Kidney tubule cell (primary cell): ENCODE measurements around the gene HARS2.
"Not testable (repeated sequence)": the region's sequence is repeated elsewhere in the genome, so short reads cannot be mapped to it uniquely, and the experiment has no call there.

Experiments
- DNase-seq: peaks from one replicate; pipeline ENCODE4 v3.0.0-alpha.2; 2018; ENCODE audit warnings: low spot score

The HARS2 gene, protein sequence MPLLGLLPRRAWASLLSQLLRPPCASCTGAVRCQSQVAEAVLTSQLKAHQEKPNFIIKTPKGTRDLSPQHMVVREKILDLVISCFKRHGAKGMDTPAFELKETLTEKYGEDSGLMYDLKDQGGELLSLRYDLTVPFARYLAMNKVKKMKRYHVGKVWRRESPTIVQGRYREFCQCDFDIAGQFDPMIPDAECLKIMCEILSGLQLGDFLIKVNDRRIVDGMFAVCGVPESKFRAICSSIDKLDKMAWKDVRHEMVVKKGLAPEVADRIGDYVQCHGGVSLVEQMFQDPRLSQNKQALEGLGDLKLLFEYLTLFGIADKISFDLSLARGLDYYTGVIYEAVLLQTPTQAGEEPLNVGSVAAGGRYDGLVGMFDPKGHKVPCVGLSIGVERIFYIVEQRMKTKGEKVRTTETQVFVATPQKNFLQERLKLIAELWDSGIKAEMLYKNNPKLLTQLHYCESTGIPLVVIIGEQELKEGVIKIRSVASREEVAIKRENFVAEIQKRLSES

DNA sequence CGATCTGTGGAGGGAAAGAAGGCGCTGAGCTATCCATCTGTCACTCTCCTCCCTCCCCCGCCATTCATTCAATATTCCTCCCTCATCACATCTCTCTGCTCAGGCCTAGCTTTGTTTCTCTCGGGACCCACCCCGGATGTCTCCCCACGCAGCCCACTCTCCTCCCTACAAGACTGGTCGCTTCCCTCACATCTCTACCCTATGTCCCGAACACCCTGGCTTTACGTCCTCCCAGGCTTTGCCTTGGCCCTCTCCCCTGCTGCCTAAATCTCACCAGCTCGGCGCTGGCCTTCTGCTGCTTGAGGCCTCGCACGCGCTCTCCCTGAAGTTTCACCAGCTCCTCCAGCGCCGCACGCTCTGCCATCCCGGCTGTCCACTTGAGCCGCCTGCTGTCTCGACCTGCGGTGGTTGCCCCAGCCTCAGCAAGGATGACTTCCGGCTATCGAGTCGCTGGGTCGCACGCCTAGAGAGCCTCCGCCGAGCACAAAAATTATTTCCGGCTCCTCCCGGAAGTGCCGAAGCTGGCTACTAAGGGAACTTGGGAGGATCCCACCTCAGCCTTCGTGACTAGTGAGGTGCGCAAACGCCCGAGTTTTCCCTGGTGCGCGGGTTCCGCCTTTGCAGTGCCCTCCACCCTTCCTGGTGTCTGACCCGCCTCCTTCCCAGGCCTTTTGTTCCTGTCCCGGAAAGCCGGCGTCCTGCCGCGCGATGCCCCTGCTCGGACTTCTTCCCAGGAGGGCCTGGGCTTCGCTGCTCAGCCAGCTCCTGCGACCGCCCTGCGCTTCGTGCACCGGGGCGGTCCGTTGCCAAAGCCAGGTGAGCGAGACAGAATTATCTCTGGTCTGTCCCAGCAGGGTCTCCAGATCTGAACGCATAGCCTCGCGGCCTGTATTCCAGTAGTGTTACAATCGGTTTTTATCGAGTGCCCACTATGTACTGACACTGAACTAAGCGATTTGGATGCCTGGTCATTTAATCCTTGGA is at the start of gene HARS2, which contains the start of gene HARS1:
HARS2 (plus strand) TSS at position 515 of the 984 bp plus-strand sequence; CDS start at position 709, 194 bp downstream.
HARS1 (minus strand) TSS at position 430 of the 984 bp plus-strand sequence; CDS start at position 364, 66 bp downstream.
- peak; percentile 99 for DNase-seq

DNA sequence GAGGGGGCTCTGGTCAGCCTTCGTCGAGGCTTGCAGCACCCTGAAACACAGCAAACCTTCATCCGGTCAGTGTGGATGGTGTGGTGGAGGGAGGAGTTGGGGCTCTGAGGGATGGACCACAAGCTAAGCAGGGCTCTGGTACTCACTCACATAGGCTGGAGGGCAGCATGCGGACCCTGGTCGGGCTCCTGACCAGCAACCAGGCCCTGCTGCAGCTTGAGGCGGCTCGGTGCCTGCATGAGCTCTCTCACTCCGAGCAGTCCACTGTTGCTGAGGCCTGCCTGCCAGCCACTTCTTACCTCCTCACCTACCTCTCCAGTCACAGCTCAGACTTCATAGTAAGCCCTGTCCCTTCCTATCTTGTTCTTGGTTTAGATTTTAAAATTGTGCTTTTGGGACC is 49.5 kb upstream of the HARS2 start:
- DNase-seq: no peak

DNA sequence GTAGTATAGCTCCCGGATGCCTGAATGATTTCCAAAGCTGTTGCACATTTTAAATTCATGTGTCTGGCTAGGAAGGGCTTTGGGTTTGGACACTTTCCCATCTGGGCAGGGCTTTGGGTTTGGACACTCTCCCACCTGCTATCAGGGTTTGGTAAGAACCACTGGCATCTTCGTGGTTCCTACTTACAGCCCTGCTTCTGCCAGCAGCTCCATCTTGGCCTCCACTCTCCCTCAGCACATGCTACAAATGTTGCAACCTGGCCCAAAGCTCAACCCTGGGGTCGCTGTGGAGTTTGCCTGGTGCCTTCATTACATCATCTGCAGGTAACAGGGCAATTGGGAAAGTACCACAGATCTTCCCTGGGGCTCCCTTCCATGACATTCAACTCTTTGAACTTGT is 48.5 kb upstream of the HARS2 start:
- DNase-seq: no peak

DNA sequence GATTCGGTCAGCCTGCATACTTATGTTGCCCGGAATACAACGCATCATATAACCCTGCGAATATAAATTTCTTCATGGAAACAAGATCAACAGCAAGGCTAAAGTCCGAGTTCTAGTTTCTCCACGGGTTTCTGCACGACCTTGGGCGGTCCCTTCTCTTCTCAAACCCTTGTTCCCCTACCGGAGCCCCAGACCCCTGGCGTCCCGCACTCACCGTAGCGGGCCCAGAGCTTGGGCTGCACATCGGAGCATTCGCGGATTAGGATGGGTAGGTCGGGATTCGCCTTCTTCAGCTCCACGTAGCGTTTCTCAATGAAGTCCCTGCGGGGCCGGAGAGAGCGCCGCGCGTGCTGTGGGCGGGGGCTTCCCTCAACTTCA is 44.2 kb upstream of the HARS2 start:
- no peak for DNase-seq

DNA sequence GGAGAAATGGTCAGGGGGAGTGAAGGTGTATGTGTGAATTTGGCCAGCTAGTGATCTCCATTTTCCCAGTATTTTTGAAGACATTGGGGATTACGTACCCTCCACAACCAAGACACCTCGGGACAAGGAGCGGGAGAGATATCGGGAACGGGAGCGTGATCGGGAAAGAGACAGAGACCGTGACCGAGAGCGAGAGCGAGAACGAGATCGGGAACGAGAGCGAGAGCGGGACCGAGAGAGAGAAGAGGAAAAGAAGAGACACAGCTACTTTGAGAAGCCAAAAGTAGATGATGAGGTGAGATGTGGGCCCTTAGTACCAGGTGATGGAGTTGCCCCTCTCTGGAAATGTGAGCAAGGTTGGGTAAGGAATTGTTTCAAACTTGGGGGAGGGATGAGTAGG is 32.4 kb upstream of the HARS2 start:
- DNase-seq: no peak

DNA sequence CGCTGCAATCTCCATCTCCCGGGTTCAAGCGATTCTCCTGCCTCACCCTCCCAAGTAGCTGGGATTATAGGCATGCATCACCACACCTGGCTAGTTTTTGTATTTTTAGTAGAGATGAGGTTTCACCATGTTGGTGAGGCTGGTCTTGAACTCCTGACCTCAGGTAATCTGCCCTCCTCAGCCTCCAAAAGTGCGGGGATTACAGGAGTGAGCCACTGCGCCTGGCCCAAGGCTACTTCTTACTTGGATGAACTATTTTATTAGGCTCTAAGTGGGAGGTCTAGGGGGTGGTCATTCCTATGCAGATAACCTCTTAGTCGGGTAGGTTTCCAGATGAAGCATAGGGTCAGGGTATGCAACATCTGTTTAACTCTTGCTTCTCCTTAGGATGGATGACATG is 30.9 kb upstream of the HARS2 start:
- DNase-seq: not testable (repeated sequence)

DNA sequence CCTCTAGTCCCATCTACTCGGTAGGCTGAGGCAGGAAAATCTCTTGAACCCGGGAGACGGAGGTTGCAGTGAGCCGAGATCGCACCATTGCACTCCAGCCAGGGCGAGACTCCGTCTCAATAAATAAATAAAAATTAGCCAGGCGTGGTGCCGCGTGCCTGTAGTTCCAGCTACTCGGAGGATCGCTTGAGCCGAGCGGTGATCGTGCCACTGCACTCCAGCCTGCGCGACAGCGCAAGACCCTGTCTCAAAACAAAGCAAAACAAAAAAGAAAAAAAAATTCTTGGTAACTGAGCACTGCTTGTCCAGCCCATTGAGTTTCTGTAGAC is 27.3 kb upstream of the HARS2 start:
- DNase-seq: no peak

DNA sequence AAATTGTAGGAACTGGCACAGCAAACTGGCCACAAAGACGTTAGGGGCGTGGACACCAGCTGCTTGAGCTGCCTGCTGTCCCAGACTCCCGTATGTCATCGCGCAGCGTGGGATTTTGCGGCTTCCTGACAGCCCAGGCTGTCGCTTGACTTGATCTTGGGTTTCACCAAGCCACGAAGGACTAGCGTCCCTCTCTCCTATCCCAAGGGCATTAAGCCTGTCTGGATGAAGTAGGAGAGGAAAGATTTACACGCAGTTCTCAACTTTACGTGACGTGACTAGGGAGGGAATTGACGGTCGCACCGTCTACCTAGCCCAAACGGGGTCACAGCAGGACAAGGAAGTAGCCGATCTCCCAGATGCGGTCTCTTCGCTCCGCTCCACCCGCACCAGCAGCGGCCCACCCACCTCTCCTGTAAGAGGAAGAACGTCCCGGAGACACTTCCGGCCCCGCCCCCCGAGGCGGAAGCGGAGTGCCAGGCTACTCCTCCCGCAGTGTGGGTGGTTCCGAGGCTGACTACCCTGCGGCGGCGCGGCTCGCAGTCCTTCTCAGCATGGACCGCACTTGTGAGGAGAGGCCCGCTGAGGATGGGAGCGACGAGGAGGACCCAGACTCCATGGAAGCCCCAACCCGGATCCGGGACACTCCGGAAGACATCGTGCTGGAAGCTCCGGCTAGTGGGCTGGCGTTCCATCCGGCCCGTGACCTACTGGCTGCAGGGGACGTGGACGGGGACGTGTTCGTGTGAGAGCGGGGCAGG is 26.7 kb upstream of the HARS2 start, which contains the start of gene WDR55:
WDR55 (plus strand) TSS at position 546 of the 761 bp plus-strand sequence; CDS start at position 555, 9 bp downstream.
- DNase-seq: peak; percentile 96

DNA sequence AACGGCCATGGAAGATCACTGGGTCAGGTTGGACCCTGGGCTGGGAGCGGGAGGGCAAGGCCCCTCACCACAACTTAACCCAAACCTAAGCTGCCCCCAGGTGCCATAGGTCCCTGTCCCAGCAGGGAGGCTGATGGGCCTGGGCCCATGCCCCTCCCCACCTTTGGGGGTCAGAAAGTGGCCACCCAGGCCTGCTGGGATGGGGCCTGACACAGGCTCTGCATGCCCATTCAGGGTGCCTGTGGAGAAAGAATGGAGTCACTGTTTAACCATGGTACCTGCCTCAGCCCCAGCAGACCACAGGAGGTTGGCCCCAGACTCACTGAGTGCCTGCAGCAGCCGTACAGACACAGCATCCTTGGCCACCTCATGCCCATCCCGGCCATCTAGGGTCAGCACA is 20.2 kb upstream of the HARS2 start:
- not testable (repeated sequence) for DNase-seq

DNA sequence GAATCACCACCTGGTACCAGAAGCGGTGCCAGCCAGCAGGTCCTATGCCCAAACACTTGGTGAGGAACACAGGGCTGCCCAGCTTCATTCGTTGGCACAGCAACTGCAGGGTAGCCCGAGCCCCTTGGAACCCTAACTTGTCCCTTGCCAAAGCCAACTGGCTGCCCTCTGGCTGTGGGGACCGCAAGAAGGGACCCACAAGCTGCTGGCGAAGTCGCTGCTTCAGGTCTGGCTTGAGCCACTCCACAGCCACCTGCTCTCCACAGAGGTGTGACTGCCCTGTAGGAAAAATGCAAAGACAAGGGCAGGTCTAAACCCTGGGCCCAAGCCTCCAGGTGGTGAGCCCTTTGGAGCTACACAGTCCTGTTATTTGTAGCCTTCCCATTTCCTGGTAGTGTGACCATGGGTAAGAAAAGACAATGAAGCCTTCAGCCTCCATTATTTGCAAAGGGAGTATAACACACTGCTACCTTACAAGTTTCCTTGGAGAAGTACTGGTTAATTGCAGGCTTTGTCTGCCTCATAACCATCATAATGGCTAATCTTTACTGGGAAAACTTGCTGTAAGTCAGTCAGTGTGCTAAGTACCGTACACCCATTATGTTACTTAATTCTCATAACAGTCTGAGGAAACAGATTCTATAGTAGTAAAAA is 19.7 kb upstream of the HARS2 start:
- no peak for DNase-seq

DNA sequence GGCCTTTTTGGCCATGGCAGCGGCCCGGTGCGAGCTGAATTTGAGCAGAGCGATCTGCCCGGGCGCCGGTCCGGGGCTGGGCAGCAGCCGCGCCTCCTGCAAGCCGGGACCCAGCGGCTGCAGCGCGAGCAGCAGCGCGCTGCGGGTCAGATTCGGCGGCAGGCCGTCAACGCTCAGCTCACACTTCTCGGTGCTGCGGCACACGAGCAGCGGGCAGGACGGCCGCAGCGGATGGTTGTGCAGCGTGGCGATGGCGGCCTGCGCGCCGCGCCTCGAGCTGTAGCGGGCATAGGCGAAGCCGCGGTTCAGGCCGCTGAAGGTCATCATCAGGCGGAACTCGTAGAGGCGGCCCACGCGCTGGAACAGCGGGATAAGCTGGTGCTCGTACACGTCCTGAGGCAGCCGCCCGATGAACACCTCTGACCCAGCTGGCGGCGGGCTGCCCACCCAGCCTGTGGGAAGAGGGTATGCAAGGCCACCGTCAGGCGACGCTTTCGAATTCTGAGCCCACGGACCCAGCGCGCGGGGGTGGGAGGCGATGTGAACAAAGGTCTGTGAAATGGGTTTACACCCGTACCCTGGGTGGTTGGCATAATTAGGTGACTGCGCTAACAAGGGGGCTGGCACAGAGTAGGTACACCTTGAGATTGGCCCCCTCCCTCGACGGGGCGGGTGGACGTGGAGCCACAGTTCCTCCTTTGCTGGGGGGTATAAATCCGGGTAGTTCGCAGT is 18.6 kb upstream of the HARS2 start:
- DNase-seq: peak; percentile 36

DNA sequence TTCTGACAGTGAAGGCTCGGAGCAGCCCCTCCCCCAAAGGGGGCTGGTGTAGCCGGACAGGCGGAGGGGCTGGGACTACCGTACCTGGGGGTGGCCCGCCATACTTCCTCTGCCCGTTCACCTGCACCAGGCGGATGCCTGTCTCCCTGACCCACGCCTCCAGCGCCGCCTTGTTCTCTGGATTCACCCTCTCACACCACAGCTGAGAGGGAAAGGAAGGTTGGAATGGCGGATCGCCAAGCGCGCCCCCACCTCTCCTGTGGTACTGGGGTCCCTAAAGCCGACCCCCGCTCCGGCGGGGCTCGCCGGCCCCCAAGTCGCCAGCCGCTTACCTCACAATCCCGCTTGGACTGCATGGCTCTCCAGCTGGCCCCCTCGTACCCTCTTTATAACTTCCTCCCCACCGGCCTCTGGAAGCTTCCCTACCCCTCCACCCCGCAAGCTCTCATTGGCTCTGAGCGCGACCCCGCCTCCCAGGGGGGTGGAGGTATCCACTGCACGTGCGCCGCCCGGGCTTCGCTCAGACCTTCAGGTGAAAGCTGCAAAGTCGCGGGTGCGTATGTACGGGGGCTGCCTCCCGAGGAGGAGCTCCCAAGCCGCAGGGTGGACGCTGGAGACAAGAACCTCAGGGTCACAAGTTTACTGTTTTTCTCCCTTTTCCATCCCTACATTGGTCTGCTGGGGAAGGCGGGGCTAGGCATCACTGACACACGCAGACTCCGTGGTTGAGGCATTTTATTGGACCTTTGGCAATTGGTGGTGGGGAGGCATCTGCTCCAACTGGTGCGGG is 17.9 kb upstream of the HARS2 start, which contains the start of gene DND1:
DND1 (minus strand) TSS at position 390 of the 790 bp plus-strand sequence; CDS start at position 356, 34 bp downstream.
- DNase-seq: no peak

DNA sequence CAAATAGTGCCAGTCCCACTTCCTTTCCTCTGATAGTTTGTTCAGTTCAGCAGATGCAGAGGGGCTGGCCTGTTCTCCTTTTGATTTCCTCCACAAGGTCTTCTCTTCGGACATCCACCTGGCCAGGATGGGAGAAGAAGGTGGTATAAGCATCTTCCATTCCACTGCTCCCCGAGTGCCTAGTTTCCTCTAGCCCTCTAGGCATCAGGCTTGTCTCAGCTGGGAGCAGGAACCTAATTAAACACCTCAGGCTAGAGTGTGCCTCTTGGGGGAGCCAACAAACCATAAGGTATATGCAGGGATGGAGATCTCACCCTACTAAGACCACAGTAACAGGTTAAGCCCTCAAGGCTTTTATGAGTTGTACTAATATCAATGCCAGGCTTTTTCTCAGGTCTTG is 17.0 kb upstream of the HARS2 start:
- DNase-seq: no peak

DNA sequence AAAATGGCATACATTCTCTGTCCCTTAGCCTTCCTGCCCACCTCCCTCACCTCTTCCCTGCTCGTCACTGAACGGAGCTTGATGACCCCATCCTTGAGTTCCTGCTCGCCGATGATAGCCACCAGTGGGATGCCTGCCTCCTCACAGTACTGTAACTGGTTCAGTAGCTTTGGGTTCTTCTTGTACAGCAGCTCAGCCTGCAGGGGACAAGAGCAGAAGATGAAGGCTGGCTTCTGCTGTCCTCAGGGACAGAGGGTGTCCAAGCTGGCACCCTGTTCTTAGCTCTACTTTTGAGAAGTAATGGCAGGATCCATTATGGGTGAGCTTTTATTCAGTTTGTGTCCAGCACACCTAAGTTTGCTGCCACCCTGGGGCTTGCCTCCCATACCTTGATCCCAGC is 16.6 kb upstream of the HARS2 start:
- DNase-seq: no peak

DNA sequence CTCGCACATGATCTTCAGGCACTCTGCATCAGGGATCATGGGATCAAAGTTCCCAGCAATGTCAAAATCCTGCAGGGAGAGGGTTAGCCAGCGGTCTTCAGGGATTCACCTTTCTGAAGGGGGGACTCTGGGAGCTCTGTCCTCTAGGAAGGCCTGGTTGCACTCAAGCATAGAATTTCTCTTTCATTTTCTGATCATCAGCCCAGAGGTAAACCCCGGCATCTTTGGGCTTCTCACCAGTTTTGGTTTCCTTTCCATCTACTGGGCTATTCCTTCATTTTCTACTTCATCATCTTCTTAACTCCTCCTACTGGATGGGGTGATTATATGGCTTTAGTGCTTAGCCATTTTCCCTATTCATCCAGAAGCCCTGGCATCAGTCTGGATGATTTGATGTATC is 13.3 kb upstream of the HARS2 start:
- no peak for DNase-seq

DNA sequence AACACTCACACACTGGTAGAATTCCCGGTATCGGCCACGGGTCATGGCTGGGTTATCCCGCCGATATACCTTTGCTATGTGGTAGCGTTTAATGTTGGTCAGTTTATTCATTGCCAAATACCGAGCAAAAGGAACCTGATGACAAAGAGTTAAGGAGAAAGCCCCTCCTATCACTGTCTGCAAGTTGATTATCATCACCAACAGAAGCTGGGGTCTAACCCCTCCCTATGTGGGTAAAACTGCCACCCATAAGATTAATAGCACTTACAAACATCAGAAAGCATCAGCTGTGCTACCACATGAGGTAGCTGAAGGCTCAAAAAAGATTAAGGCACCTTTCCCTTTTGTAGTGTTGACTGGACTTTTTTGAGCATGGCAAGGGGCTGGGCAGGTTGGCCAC is 12.3 kb upstream of the HARS2 start:
- no peak for DNase-seq

DNA sequence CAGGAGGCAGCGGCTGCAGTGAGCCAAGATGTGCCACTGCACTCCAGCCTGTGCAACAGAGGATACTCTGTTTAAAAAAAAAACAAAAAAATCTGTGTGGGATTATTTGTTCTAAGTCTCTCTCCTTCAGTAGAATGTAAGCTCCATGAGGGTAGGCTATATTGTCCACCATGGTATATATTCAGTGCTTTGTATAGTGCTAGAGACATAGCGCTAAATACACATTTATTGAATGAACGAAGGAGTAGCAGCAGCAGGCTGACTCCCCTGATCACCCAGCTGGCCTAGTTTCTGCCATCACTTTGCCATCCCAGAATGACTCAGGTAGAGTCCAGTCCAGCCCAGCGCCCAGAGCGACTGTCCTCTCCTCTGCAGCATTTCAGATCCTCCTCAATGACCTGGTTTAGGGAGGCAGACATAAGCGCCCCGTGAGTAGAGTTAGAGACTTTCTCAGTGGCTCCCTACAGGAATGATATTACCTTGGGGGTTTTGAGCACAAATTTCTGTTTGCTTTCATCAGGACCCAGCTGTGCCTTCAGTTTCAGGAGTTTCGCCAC is 801 bp upstream of the HARS2 start:
- DNase-seq: peak; percentile 20

DNA sequence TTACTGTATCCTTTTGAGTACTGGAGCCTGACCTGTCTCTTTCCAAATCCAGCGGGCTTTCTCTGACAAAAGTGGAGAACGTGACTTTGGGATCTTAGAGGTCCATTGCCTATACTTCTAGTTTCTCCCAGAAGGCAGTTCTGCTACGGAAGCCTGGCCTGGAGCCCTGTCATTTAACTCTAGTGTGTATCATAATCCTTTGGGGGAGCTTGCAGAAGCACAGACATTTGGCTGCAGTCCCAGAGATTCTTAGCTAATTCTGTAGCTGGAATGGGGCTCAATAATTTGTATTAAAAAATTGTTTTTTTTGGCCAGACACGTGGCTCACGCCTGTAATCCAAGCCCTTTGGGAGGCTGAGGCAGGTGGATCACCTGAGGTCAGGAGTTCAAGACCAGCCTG is 3.0 kb downstream of the HARS2 start:
- DNase-seq: no peak

DNA sequence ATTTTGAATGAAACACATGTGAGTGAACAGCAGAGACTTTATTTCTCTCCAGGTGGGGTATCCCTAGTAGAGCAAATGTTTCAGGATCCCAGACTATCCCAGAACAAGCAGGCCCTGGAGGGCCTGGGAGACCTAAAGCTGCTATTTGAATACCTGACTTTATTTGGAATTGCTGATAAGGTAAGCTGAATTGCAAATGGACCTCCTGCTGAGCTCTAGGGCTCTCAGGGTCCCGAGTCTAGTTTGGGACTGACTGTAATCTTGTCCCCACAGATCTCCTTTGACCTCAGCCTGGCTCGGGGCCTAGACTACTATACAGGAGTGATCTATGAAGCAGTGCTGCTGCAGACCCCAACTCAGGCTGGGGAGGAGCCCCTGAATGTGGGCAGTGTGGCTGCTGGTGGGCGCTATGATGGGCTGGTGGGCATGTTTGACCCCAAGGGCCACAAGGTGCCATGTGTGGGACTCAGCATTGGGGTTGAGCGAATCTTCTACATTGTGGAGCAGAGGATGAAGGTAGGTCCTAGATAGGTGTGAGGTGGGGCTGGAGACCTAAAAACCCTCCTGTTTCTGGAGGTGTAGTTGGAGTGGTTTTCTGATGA is 5.7 kb downstream of the HARS2 start:
- DNase-seq: no peak
